HCT116 (cell line): ENCODE results near the gene TRPM4. TPM values are rescaled to one million over a fixed set of nuclear protein-coding genes. Genes with fewer than 3 reads are reported as not detected.

Source experiments
- ATAC-seq: fragments of 200-7000 bp; cut with Tn5 transposase; 2 replicates; pipeline ENCODE4 v1.9.1; 2020; ENCODE audit warnings: mild to moderate bottlenecking, moderate library complexity
- BruUV-seq: library from RNA; stranded (reverse); fragments of 400-500 nt; replicated peaks from 2 replicates; lab custom pipeline; 2021; lab: Mats Ljungman, UMichigan
- CTCF ChIA-PET: fragments of 300-600 bp; sonication (Branson Sonifier 250); formaldehyde crosslinking; loops from one replicate; lab custom pipeline; 2021; ENCODE audit warnings: antibody characterized with exemption; lab: Charles Lee
- POLR2A ChIA-PET: fragments of 300-600, 350-600 bp; sonication (Branson Sonifier 250); formaldehyde crosslinking; loops from one replicate; lab custom pipeline; 2021; ENCODE audit warnings: antibody characterized with exemption; lab: Charles Lee
- RAD21 ChIA-PET, 2 experiments: fragments of 300-600 bp; sonication (Branson Sonifier 250); formaldehyde crosslinking; loops; one replicate each; lab custom pipeline; 2023; ENCODE audit warnings: low total read pairs in 2 of 2; ENCODE audit not compliant: uncharacterized antibody in 2 of 2, unreplicated experiment in 2 of 2, low non-redundant PET in 1 of 2; lab: Charles Lee
- DNase-seq: peaks from one replicate; pipeline ENCODE4 v3.0.0-alpha.2; 2010; ENCODE audit warnings: low read depth, low spot score
- H2AFZ ChIP-seq: fragments of 200-600 bp; shearing (Covaris generic), sonication (generic); 2 replicates; pipeline ENCODE4 v1.6.1; 2017; ENCODE audit warnings: low read depth, mixed run types, mixed read lengths, antibody characterized with exemption, low read length; ENCODE audit not compliant: poor library complexity, severe bottlenecking
- H3K27ac ChIP-seq: 2 replicates; pipeline ENCODE4 v1.5.1; 2012; ENCODE audit warnings: low read depth, low read length
- H3K27me3 ChIP-seq: fragments of 200-600 bp; sonication (generic); 2 replicates; pipeline ENCODE4 v1.6.1; 2016; ENCODE audit warnings: mixed run types, low read length, mixed read lengths; ENCODE audit not compliant: insufficient read depth
- H3K36me3 ChIP-seq, 2 experiments: fragments of 200-500 bp in 1 of 2; fragments of 200-600 bp in 1 of 2; sonication (Bioruptor generic) in 1 of 2; sonication (generic) in 1 of 2; 2 replicates each; pipeline versions ENCODE4 v1.5.1 to v1.6.1; 2014 to 2016; ENCODE audit warnings: low read length in 2 of 2, inconsistent platforms in 1 of 2, mixed read lengths in 1 of 2, mixed run types in 1 of 2; ENCODE audit not compliant: insufficient read depth in 2 of 2, control insufficient read depth in 1 of 2
- H3K4me1 ChIP-seq, 2 experiments: fragments of 200-600 bp in 1 of 2; sonication (generic) in 1 of 2; 2 replicates each; pipeline versions ENCODE4 v1.5.1 to v1.6.1; 2012 to 2017; ENCODE audit warnings: low read length in 2 of 2, inconsistent platforms in 1 of 2, mild to moderate bottlenecking in 1 of 2, mixed read lengths in 1 of 2, mixed run types in 1 of 2, moderate library complexity in 1 of 2; ENCODE audit not compliant: insufficient read depth in 2 of 2, control insufficient read depth in 1 of 2
- H3K4me2 ChIP-seq: fragments of 200-600 bp; sonication (generic); 2 replicates; pipeline ENCODE4 v1.6.1; 2017; ENCODE audit warnings: mixed run types, low read length, mixed read lengths
- H3K4me3 ChIP-seq, 2 experiments: fragments of 200-600 bp in 1 of 2; sonication (generic) in 1 of 2; replicated peaks in 1 of 2; 2 replicates each; pipeline ENCODE4 v1.5.1; 2011 to 2016; ENCODE audit warnings: low read length in 2 of 2, control low read depth in 1 of 2, low read depth in 1 of 2, mild to moderate bottlenecking in 1 of 2, mixed read lengths in 1 of 2, mixed run types in 1 of 2
- H3K79me2 ChIP-seq: fragments of 200-600 bp; sonication (generic); 2 replicates; pipeline ENCODE4 v1.6.1; 2017; ENCODE audit warnings: mild to moderate bottlenecking, mixed run types, low read length, moderate library complexity, mixed read lengths; ENCODE audit not compliant: insufficient read depth
- H3K9ac ChIP-seq: fragments of 200-600 bp; sonication (generic); 2 replicates; pipeline ENCODE4 v1.6.1; 2016; ENCODE audit warnings: low read length, mixed read lengths
- H3K9me2 ChIP-seq: fragments of 200-600 bp; sonication (generic), shearing (Covaris generic); 2 replicates; pipeline ENCODE4 v1.6.1; 2017; ENCODE audit warnings: mixed run types, mild to moderate bottlenecking, moderate library complexity; ENCODE audit not compliant: insufficient read depth
- H3K9me3 ChIP-seq, 2 experiments: fragments of 200-500 bp in 1 of 2; fragments of 200-600 bp in 1 of 2; sonication (Bioruptor generic) in 1 of 2; sonication (generic) in 1 of 2; 2 replicates each; pipeline ENCODE4 v1.6.1; 2014 to 2017; ENCODE audit warnings: low read length in 2 of 2, mixed read lengths in 2 of 2, inconsistent platforms in 1 of 2, low read depth in 1 of 2, mild to moderate bottlenecking in 1 of 2, mixed run types in 1 of 2, moderate library complexity in 1 of 2; ENCODE audit not compliant: control insufficient read depth in 1 of 2, insufficient read depth in 1 of 2
- H4K20me1 ChIP-seq: fragments of 200-600 bp; sonication (generic), shearing (Covaris generic); 2 replicates; pipeline ENCODE4 v1.6.1; 2017; ENCODE audit warnings: mixed run types, mild to moderate bottlenecking, moderate library complexity; ENCODE audit not compliant: insufficient read depth
- EGR1 ChIP-seq: IDR thresholded peaks from 2 replicates; pipeline ENCODE4 v1.6.1; 2012; ENCODE audit warnings: low read depth
- ELF1 ChIP-seq: IDR thresholded peaks from 2 replicates; pipeline ENCODE4 v1.6.1; 2012; ENCODE audit warnings: low read depth, borderline replicate concordance
- JUND ChIP-seq: IDR thresholded peaks from 2 replicates; pipeline ENCODE4 v1.6.1; 2012
- POLR2A ChIP-seq: IDR thresholded peaks from 2 replicates; pipeline ENCODE4 v1.7.0; 2011; ENCODE audit warnings: borderline replicate concordance; ENCODE audit not compliant: insufficient read depth, insufficient read length; ENCODE audit errors: extremely low read depth
- SIN3A ChIP-seq: IDR thresholded peaks from 2 replicates; pipeline ENCODE4 v1.6.1; 2012; ENCODE audit warnings: low read depth
- TCF7L2 ChIP-seq: IDR thresholded peaks from 2 replicates; pipeline ENCODE4 v1.7.0; 2011; ENCODE audit warnings: borderline replicate concordance, inconsistent platforms; ENCODE audit not compliant: insufficient read depth, insufficient read length; ENCODE audit errors: extremely low read depth
- intact Hi-C: fragments of 100-400 bp; cut with micrococcal nuclease; formaldehyde crosslinking; loops from 2 replicates; pipeline ENCODE4 v1.10.0; 2022
- total RNA-seq: library from RNA; stranded (reverse); gene quantifications from one replicate; pipeline ENCODE4 v1.2.1, GENCODE V29; 2021; ENCODE audit not compliant: unreplicated experiment
- TF ChIP-seq, protein P1 (sequence below), 3 experiments: fragments of 200-600 bp in 1 of 3; sonication (generic) in 1 of 3; IDR thresholded peaks in 2 of 3; conservative IDR thresholded peaks in 1 of 3; 2 replicates each; pipeline ENCODE4 v1.5.1; 2012 to 2017; ENCODE audit warnings: low read depth in 2 of 3, low read length in 2 of 3, antibody characterized with exemption in 1 of 3, borderline replicate concordance in 1 of 3, control low read depth in 1 of 3, mild to moderate bottlenecking in 1 of 3, mixed read lengths in 1 of 3, mixed run types in 1 of 3, moderate library complexity in 1 of 3; ENCODE audit not compliant: insufficient read depth in 1 of 3
- TF ChIP-seq, protein P2 (sequence below): IDR thresholded peaks from 2 replicates; pipeline ENCODE4 v1.6.1; 2012; ENCODE audit warnings: low read depth
- TF ChIP-seq, protein P3 (sequence below): IDR thresholded peaks from 2 replicates; pipeline ENCODE4 v1.6.1; 2012

The TRPM4 gene
- total RNA-seq, 1 experiment from 2014 or later = 44.2 TPM

DNA sequence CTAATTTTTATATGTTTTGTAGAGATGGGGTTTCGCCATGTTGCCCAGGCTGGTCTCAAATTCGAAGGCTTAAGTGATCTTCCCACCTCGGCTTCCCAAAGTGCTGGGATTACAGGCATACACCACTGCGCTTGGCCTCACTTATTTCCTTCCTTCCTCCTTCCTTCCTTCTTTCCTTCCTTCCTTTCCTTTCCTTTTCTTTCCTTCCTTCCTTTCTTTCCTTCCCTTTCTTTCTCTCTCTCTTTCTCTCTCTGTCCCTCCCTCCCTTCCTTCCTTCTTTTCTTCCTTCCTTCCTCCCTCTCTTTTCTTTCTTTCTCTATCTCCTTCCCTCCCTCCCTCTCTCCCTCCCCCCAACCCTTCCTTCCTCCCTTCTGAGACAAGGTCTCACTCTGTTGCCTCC lies 36.8 kb downstream of the TRPM4 start:
- H3K9me2 ChIP-seq = no peaks in the 10 kb centered on the region
- BruUV-seq = no TSS peak
- peaks cover 0 to 3% of the 10 kb centered on the region in 2 experiments; a peak in 1 of 4 replicates for H3K9me3 ChIP-seq
- no peak overlapping the region for H3K27ac ChIP-seq
- H3K9ac ChIP-seq = no peak overlapping the region
- DNase-seq = no peak
- TF ChIP-seq JUND (no peak), EGR1 (no peak), SIN3A (no peak), TCF7L2 (no peak), POLR2A (no peak), ELF1 (no peak)
- TF ChIP-seq, protein P1, sequence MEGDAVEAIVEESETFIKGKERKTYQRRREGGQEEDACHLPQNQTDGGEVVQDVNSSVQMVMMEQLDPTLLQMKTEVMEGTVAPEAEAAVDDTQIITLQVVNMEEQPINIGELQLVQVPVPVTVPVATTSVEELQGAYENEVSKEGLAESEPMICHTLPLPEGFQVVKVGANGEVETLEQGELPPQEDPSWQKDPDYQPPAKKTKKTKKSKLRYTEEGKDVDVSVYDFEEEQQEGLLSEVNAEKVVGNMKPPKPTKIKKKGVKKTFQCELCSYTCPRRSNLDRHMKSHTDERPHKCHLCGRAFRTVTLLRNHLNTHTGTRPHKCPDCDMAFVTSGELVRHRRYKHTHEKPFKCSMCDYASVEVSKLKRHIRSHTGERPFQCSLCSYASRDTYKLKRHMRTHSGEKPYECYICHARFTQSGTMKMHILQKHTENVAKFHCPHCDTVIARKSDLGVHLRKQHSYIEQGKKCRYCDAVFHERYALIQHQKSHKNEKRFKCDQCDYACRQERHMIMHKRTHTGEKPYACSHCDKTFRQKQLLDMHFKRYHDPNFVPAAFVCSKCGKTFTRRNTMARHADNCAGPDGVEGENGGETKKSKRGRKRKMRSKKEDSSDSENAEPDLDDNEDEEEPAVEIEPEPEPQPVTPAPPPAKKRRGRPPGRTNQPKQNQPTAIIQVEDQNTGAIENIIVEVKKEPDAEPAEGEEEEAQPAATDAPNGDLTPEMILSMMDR (IDR thresholded peaks at IDR 0.05 in 2 of 3, conservative IDR thresholded peaks at IDR 0.05 in 1 of 3; ENCODE audit: borderline replicate concordance in 1 of 3, insufficient read depth in 1 of 3, low read depth in 2 of 3, low read length in 2 of 3) = no peak
- TF ChIP-seq, protein P2, sequence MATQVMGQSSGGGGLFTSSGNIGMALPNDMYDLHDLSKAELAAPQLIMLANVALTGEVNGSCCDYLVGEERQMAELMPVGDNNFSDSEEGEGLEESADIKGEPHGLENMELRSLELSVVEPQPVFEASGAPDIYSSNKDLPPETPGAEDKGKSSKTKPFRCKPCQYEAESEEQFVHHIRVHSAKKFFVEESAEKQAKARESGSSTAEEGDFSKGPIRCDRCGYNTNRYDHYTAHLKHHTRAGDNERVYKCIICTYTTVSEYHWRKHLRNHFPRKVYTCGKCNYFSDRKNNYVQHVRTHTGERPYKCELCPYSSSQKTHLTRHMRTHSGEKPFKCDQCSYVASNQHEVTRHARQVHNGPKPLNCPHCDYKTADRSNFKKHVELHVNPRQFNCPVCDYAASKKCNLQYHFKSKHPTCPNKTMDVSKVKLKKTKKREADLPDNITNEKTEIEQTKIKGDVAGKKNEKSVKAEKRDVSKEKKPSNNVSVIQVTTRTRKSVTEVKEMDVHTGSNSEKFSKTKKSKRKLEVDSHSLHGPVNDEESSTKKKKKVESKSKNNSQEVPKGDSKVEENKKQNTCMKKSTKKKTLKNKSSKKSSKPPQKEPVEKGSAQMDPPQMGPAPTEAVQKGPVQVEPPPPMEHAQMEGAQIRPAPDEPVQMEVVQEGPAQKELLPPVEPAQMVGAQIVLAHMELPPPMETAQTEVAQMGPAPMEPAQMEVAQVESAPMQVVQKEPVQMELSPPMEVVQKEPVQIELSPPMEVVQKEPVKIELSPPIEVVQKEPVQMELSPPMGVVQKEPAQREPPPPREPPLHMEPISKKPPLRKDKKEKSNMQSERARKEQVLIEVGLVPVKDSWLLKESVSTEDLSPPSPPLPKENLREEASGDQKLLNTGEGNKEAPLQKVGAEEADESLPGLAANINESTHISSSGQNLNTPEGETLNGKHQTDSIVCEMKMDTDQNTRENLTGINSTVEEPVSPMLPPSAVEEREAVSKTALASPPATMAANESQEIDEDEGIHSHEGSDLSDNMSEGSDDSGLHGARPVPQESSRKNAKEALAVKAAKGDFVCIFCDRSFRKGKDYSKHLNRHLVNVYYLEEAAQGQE = no peak
- TF ChIP-seq, protein P3, sequence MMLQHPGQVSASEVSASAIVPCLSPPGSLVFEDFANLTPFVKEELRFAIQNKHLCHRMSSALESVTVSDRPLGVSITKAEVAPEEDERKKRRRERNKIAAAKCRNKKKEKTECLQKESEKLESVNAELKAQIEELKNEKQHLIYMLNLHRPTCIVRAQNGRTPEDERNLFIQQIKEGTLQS = no peak
- H3K4me2 ChIP-seq = no peak overlapping the region
- CTCF ChIA-PET = interaction anchor here (0.8 kb wide), 1 partner anchor 31 kb away, joined by 3 read pairs; no protein-coding TSS in a partner anchor
- intact Hi-C loops = no loop called here
- ATAC-seq = no peak
- H3K79me2 ChIP-seq = no peaks in the 10 kb centered on the region
- peaks cover 0 to 3% of the 10 kb centered on the region in 2 experiments; a peak in 1 of 4 replicates for H3K4me1 ChIP-seq
- H3K4me3 ChIP-seq = no peak overlapping the region
- no peaks in the 10 kb centered on the region for H4K20me1 ChIP-seq
- H2AFZ ChIP-seq = no peak overlapping the region
- no peaks in the 10 kb centered on the region for H3K27me3 ChIP-seq
- RAD21 ChIA-PET = no interaction called here
- POLR2A ChIA-PET = no interaction called here
- peaks cover 4 to 18% of the 10 kb centered on the region in 2 experiments for H3K36me3 ChIP-seq
